ENCODE results near the gene DLG2. TPM values are rescaled to one million over a fixed set of nuclear protein-coding genes. Genes with fewer than 3 reads are reported as not detected.

Gene DLG2
- total RNA-seq, 1 donor, result 3.0 TPM

DNA sequence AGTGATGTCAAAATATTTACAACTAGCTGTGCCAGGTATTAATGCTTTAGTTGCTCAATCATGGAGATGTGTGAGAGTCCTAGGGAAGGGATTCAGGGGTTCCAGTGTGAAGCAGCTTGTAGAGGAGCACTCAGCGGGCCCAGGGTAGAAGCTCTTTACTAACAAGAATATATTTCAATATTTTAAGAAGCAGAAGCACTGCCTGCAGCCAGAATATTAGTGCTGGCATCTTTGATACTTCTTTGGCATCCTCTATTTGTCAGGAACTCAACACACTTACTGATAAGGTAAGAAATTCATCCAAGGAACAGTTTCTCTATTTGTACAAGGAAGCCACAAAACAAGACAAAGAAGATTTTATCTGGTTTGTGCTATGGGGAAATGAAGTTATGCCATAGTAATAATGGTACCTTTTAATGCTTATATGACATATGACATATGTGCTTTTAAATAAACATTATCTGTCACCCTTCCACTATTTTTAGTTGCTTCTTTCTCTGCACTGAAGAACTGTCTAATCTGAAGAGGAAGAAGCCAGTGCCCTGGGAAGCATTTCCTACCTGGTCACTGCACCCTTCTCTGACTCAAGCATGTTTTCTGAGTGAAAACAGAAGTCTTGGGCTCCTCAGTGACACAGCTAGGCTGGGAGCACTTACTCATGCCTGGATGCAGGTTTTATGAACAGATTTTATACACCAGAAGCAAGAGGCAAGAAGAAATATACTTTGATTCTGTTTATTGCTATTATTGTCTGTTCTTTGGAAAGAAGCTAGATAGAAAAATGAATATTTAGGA, 1952.8 kb downstream of the DLG2 start:
- no peak for DNase-seq (ENCODE audit: low read depth)
- no peak for TF ChIP-seq CTCF (IDR thresholded peaks at IDR 0.05; ENCODE audit: insufficient read depth, low read length)

GRCh38 chr11:83671289-83671688, 1955.9 kb downstream of the DLG2 start:
- DNase-seq (ENCODE audit: low read depth), result peak; percentile 11
- TF ChIP-seq CTCF (IDR thresholded peaks at IDR 0.05; ENCODE audit: insufficient read depth, low read length), result peak; percentile 1
- no peak overlapping the region for H3K4me3 ChIP-seq (ENCODE audit: low read depth, low read length)

More for the DNA sequence above, 1952.8 kb downstream of the DLG2 start:
- H3K4me3 ChIP-seq (ENCODE audit: low read depth, low read length), result no peak overlapping the region

DNA sequence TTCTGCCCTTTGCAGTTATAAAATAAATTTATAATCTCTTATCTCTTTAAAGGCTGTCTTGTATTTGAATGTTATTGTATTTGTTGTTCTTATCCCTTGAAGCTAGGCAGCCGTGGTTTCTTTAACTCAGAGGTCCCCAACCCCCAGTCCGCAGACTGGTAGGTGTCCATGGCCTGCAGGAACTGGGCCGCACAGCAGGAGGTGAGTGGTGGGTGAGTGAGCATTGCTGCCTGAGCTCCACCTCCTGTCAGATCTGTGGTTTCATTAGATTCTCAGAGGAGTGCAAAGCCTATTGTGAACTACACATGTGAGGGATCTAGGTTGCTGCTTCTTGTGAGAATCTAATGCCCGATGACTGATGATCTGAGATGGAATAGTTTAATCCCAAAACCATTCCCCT, 1961.0 kb downstream of the DLG2 start:
- DNase-seq (ENCODE audit: low read depth), result no peak
- no peak for TF ChIP-seq CTCF (IDR thresholded peaks at IDR 0.05; ENCODE audit: insufficient read depth, low read length)
- H3K4me3 ChIP-seq (ENCODE audit: low read depth, low read length), result no peak overlapping the region

DNA sequence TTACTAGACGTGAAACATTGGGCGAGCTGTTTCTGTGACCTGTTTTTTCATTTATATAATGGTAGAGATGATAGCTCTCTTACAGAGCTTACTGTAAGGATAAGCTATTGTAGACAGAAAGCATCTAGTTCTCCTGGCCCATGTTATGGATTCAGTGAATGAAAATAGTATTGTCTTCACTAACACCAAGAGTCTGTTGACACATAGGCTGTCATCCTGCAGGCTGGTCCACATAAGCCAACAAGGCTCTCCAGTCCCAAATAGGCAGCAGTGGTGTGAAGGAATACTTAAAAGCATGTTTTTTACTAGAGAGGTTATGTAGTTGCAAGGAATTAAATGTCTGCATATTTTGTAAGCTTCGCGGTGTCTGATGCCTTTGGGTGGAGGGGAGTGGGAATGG, 1963.2 kb downstream of the DLG2 start:
- DNase-seq (ENCODE audit: low read depth), result no peak
- no peak for TF ChIP-seq CTCF (IDR thresholded peaks at IDR 0.05; ENCODE audit: insufficient read depth, low read length)
- H3K4me3 ChIP-seq (ENCODE audit: low read depth, low read length), result no peak overlapping the region

- no peak for TF ChIP-seq CTCF (IDR thresholded peaks at IDR 0.05; ENCODE audit: insufficient read depth, low read length)
- H3K4me3 ChIP-seq (ENCODE audit: low read depth, low read length), result no peak overlapping the region
- peak; percentile 24 for DNase-seq (ENCODE audit: low read depth)
These were observed 1963.7 kb downstream of the DLG2 start for GRCh38 chr11:83663446-83663845.

DNA sequence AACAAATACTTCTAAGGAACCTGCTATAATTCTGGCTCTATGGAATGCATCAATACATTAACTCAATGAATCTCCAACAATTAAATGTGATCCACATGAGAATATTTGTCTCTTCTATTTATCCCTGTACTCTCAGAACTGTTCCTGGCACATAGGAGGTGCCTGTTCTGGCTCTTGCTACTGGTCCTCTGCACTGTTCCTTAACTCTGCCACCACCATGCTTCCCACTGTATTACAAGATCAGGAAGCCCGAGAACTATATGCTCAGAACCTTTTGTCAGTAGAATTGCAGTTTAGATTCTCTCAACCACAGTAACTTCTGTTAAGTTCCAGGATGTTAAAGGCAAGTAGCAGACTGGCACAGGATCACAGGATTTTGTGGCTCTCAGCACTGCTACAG, 1964.7 kb downstream of the DLG2 start:
- no peak for TF ChIP-seq CTCF (IDR thresholded peaks at IDR 0.05; ENCODE audit: insufficient read depth, low read length)
- DNase-seq (ENCODE audit: low read depth), result no peak
- H3K4me3 ChIP-seq (ENCODE audit: low read depth, low read length), result no peak overlapping the region
